DMS79 (cell line): Measurements from ENCODE around the gene CDH24.

Experiments used
- DNase-seq: peaks from one replicate; lab custom pipeline; 2025; lab: John Stamatoyannopoulos, UW

Gene CDH24

DNA sequence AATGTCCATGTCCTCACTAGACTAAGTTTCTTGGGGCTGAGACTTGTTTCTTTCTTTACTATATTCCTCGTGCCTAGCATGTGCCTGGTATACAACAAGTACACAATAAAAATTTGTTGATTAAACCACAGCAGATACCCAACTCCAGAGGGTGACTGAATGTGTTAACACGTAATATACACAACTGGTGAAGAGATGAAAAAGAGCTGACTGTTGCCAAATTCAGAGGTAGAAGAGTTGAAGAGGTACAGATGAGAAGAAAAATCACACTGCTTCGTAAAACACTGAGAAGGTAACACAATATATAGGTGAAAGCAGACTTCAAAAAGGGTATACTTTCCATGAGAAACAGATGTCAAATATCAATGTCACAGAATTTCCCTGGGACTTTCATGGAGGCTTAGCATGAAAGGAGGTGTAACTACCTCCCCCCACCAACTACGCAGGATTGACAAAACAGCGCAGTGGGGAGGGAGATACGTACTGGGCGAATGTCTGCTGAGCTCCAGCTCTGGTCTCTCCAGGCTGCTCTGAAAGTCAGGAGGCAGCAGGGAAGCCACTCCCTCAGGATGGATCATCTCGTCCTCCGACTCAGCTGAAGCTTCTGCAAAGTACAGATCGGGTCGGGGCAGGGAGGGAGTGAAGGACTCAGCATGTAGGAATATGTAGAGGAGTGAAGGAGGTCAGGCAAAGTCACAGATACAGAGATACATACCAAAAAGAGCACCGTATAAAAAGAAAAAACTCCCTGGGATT, 32.4 kb upstream of the CDH24 start:
- no peak for DNase-seq

DNA sequence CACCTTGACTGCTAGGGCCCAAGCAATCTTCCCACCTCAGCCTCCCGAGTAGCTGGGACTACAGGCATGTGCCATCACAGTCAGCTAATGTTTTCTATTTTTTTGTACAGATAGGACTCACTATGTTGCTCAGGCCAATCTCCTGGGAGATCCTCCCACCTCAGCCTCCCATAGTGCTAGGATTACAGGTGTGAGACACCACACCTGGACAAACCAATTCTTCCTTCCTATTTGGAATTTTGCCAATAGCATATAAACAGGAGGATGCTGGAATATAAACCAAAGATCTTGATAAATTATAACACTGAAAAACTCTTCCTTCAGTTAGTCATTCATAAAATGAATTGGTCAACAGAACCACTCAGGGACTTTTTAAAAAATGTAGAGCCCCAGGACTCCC, 29.2 kb upstream of the CDH24 start:
- no peak for DNase-seq

DNA sequence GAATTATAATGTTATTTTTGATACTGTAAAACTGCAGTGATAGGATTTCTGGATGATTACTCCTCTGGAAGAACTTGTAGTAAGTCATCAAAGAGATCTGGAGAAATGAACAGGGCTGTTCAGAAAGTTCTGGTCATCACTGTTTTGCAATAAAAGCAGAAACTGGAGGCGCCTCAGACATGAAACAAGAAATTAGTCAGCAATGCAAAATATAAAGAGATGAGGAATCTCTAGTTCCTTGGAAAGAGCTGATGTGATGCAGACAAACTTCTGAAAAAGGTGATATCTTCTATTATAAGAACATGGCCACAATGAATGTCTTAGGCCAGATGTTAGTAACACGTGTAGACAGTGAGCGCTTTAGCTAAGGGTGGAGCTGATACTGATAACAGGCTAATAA, 28.1 kb upstream of the CDH24 start:
- DNase-seq, result no peak

DNA sequence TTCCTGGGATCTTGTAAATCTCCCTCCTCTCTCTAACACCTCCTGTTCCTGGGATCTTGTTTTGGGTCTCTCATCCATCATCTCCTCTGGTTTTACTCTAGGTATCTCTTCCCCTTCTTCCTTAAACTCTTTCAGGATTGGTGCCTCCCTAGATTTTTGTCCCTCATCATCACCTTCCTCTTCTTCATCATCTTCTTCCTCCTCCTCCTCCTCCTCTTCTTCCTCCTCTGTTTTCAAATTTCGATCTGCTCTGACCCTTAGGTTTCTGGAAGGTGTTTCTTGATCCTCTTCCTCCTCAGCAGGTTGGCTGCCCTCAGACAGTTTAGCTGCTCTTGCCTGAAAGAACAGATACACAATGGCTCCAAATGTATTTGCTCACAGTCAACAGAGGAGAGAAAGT, 23.2 kb upstream of the CDH24 start:
- no peak for DNase-seq

DNA sequence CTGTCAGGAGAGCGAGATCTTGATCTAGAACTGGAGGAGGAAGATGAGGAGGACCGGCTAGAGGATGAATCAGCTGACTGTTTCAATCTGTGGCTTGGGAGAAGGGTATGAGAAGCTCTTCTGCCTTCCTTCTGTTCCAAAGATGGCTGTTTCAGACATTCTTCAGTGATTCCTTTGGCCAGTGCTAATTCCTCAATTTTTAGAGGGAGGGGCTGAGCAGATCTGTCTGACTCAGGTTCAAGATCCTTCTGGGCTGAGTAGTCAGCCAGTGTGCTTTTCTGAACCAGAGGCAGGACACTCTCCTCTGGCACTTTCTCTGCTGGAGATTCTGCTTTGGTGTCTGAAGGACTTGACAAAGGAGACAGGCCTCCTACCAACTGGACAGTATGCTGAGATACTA, 22.4 kb upstream of the CDH24 start:
- no peak for DNase-seq

DNA sequence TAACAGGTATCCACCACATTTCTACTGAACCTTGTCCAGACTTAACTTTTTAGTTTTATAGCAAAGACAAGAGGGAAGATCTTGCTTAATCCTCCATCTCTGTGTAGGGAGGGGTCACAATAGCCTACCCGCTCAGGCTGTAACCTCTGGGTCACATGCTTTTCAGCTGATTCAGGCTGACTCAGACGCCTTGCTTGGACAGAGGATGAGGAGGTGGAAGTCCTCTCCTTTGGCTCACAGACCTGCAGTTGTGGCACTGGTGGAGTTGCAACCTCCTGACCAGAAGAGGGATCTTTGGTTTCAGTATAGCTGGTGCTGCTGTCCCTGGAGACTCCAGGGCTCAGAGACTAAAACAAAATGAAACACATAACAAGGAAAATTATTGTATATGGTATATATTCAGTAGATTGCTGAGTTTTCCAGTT, 21.4 kb upstream of the CDH24 start:
- no peak for DNase-seq

DNA sequence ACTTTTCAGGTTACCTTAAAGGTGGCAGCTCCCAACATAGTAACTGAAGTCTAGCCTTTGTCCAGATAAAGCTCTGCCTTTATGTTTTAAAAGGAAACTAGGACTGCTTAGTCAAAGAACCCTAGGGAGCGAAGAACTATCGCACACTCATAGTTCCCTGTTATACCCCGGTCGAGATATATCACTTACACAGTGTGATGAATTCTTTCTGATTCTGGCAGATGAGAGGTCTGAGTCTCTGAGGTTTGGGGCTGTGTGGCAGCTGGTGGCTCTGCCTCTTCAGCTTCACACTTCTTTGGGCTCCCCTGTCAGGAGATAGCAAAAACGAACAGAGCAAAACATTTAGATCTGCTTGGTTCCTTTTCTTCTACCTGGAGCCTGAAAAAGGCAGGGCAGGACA, 20.6 kb upstream of the CDH24 start:
- DNase-seq, result no peak

DNA sequence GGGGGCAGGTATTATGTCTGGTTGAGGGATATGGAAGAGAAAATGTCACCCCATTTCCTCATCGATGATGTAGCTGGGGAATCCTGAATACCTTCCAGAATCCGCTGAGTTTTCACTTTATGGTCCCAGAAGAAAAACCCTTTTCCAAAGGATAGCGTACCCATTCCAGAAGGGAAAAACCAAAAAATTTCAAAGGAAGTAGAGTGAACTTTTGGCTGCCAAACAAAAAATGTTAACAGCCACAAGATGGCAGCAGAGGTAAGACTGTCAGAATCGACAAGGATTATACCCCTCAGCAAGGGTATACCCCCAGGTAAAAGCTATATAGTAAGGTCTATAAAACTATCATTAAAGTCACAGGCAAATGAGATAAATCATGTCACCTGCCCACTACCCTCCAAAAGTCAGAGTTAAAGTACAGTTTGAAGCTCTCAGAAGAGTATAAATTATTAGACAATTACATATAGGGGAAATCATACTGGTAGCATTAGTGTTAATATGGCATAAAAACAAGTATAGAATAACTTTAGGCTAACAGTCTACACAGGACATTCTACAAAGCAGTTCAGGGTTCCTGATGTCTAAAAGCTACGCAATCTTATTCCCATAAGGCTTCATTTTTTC, 19.6 kb upstream of the CDH24 start:
- DNase-seq, result no peak

DNA sequence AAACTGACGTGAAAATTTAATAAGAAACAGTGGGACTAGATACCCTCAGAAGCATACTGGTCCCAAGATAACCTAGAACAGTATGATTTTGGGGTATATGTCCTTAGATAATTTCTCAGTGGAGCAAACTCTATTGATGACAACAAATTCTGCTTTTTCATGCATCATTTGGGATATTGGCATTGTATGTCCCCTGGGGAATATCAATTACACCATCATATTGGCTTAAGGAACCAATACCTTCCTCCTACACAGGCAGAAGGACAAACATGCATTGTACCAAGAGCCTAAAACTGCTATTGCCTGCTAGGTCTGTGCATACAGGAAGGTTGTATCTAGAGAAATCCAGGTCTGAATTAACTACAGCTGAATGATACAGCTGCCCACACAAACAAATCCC, 17.6 kb upstream of the CDH24 start:
- DNase-seq, result no peak

DNA sequence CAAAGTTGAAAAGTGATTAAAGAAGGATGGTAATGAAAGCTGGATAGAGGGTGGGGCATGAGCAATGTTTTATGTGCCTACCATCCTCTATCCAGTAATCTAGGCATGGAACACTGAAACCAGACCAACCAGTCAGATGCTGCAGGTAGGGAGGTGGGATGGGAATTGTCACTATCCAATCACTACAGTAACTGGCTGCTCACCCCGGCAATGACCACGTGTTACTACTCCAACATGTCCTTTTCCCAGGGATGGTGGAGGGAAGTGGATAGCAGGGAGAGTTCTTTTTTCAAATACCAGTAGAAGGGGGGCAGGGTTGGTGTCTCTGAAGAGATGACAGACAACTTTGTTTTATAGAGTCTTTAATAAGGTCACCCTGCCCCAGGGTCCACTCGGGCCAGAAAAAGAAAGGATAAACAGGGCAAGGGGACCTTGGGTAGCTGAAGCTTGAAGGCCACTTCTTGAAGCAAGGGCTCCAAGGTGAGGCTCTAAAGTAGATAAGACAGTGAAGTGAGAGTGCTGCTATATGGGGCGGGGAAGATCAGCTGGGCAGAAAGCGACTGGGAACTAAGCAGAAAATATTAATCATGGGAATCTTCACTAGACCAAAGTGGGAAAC, 14.7 kb upstream of the CDH24 start:
- DNase-seq, result no peak

DNA sequence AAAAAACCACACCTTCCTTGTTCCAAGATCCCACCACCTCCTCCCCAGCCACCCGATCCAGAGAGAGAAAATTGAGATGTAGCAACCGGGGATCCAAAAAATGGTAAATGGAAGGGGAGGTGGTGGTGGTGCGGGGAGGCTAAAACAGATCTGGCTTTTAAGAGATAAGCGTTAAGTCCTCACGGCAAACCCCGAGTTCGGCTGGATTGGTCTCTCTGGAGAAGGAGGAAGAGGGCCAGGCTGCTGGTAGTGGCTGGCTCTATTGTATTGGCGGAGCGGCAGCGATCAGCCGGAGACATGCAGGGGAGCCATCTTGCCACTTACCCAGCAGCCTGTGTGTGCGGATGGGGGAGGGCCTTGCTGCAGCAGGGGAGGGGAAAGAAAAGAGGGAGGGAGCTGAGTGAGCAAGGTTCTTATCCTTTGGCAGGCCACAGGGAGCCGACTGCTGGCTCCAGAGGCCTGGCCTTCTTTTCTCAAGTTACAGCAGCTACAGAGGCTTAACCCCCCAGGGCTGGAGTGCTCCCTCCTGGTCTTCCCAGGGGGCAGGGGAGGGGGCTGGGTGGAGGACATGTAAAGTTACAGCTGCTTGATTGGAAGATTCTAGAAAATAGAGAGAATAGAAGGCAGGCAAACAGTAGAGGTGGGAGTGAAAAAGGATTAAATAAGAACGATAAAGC, 14.1 kb upstream of the CDH24 start:
- DNase-seq, result no peak

DNA sequence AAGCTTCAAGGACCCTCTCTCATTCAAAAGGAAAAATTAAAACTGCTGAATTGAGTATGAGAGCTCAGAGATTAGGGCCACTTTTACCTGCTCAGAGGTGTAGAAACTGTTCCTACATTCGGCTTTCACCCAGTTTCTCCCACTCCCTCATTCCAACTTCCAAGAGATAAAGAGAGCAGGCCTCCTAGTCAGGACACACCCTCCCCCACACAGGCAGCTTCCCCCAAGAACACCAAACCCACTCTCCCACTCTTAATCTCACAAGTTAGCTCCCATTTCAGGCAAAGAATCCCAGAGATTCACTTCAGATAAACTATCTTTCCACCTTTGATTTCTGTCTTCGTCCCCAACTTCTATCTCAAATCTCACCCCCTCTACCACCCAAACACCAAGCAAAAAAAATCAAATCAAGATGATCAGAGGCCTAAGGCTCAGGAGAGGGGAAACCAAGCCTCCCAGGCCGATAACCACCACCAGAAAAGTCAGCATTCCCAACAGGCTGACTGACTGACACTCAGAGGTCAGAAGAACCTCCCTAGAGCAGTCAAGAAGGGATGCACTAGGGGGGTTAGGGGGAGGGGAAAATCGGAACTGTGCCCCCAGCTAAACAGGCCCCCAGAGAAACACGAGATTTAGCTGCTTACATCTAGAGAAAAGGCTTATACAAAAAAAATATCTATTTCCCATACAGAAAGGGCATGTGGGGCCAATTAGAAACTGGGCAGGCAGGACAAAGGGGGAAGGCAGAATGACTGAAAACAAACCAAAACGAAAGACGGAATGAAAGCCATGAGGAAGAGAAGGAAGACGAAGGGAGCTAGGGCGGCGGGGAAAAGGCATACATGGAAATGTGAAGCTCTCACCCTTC, 13.2 kb upstream of the CDH24 start:
- no peak for DNase-seq

DNA sequence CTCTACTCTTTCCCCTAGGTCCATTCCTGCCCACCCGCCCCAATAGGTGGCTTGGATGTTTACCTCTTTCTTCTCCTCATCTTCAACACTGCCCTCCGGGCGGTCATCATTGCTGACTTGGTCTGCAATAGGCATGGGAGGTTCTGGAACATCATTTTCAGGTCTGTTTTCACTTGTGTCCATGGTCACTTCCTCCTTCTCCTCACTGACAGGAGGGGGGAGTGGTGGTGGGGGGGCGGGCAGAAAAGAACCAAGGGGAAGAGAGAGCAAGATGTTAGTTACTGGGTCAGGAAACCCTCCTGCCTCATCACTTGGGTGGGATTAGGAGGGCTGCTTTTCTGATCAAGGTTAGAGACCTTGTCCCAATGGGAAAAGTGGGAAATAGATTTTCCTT, 12.1 kb upstream of the CDH24 start:
- DNase-seq, result no peak

DNA sequence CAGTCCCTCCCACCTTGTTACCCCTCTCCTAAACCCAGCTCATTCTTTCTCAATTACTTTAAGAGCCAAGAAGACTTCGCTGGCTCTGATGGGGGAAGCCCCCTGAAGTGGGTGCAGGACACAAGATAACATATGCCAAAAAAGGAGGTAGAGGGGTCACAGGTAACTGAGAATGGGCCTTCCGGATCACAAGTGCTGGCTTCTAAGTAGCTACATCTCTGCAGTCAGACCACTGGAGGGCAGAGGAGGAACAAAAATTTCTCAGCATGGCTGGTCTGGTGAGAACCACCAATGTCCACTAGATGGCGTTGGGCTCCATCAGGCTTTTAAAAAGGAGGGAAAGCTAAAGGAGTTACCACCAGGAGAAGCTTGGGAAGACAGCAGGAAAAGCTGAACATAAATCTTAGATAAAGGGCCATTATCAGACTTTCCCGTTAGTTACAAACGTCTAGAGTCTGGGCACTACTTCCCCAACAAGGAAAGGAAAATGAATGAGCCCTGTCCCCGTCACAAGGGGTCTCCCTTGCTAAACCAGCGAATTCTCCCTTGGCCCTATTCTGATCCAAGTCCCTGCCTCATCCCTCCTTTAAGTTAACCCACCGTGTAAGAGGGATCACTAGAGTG, 11.6 kb upstream of the CDH24 start:
- no peak for DNase-seq

DNA sequence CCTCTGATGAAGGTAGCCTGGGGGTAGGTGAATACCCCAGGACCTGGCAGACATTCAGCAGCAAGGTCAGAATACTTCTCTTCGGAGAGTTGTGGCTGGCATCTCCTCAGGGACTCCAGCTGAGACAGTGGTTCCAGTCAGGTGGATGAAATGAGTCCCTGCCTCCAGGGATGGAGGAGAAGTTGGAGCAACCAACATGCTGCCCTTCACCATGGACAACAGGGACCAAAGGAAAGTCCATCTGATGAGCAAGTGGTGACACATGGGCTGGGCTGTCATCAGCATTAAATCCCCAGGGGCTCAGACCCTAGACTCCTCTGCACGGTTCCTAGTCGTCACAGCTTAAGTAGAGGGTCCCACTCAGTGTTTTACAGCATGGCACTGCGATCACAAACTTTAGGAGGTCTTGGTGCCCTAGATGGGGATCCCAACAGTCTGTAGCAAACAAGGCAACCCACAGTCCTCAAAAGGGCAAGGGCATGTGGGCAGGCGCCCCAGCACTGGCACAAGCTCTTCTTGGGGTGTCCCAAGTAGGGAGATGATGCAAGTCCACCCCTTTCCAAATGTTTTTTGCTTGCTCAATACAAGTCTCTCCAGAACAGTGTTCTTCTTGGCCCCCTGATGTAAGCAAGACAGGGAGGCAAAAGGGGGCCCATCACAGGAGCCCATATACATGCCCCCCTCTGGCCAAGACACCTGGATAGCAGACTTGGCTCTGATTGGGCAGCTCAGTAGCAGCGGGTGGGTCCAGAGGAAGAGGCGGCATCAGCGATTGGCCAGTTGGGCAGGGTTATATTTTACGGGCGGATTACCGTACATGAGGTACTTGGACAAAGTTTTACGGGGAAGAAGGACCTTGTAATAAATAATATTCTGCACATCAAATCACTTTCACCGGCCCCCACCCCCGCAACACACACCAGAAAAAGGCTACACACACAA, 10.8 kb upstream of the CDH24 start:
- DNase-seq, result no peak

DNA sequence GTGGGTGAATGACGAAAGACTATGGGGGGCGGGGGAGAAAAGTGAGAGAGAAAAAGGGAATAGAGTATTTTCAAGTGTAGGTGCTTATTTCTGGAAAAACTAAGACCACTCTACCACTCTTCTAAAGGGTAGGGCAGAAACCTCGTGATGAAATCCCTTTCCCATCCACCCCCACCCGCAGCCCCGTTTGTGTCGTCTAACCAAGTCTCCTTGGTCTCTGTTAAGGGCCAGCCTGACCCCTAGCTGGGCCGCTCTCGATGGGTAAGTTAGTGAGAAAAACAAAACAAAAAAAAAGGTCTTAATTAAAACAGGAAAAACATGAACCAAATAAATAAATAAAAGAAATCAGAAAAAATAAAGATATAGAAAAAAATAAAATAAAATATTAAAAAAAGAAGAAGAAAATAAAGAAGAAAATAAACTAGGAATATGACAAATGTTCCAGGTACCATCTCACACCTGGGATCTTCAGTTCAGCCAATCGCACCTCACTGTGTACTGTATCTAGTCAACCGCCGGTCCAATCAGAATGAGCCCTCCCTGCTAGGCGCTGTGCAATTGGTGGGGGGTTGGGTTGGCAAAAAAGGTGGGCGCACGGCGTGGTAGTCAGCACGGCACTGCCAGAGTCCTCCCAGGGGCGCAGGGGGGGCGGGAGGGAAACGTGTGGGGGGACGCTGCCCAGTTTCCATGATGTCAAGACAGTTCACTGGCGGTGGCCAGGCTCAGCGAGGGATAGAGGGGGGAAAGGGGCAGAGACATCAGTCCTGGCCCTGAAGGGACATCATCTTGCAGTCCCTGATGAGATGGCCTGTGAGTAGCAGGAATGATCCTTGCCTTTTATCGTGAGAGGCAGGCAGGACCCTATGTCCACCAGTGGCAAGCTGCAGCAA, 9.8 kb upstream of the CDH24 start:
- no peak for DNase-seq

DNA sequence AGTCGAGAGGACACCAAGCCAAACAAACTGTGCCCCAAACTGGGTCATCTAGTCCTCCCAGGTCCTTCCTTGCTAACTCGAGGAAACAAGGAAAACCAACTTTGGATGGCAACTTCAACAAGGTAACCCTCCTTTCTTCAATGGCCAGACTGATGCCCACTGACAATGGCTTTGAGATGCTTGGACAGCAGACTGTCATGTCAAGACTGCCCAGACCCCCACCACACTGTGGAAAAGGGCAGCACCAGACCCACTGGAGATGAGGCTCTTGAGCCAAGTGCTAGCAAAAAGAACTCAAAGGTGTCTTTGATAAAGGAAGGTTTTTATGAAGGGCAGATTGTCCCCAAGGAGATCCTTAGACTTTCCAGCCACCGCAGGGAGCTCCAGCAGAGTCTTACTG, 9.0 kb upstream of the CDH24 start:
- DNase-seq, result no peak

DNA sequence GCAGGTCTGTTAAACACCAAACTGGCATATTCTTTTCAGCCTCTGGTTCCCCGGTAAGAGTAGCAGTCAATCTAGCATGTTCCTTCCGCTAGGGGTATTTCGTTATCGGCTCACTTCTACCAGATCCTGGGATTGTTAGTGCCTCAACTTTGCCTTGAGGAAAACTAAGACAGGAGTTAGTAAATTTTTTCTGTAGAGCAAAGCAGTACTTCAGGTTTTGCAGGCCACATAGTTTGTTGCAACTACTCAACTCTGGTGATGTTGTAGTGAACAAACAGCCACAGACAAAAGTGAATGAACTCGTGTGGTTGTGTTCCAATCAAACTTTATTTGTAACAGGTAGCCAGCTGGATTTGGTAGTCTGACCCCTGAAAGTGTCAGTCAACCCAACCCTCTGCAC, 6.3 kb upstream of the CDH24 start:
- DNase-seq, result no peak

DNA sequence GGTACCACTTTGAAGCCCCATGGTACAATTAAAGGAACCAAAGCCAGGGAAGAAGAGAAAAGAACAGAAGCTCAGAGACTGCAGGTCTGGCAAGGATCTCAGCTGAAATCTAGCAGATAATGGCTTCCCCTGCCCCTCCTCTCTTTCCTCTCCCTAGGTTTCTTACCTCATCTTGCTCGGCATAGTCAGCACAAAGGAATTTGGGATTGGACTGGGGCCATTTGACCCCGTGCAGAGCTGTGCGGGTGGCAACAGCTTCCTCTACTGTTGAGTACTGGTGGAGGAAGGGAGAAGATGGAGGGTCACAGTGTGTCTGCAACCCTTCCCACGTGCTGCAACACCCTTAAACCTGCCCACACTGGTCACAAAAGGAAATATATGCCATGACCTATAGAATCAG, 4.7 kb upstream of the CDH24 start:
- no peak for DNase-seq
